Measurements from ENCODE around the gene ST6GAL1.

GRCh38 chr3:186882150-186882524, 48.2 kb upstream of the ST6GAL1 start:
- TF ChIP-seq, protein P1, sequence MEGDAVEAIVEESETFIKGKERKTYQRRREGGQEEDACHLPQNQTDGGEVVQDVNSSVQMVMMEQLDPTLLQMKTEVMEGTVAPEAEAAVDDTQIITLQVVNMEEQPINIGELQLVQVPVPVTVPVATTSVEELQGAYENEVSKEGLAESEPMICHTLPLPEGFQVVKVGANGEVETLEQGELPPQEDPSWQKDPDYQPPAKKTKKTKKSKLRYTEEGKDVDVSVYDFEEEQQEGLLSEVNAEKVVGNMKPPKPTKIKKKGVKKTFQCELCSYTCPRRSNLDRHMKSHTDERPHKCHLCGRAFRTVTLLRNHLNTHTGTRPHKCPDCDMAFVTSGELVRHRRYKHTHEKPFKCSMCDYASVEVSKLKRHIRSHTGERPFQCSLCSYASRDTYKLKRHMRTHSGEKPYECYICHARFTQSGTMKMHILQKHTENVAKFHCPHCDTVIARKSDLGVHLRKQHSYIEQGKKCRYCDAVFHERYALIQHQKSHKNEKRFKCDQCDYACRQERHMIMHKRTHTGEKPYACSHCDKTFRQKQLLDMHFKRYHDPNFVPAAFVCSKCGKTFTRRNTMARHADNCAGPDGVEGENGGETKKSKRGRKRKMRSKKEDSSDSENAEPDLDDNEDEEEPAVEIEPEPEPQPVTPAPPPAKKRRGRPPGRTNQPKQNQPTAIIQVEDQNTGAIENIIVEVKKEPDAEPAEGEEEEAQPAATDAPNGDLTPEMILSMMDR (IDR thresholded peaks at IDR 0.05; ENCODE audit: control extremely low read depth in 1 of 3, insufficient read depth in 1 of 3, low read depth in 1 of 3, low read length in 3 of 3) = no peak
- TF ChIP-seq RNF2 (IDR thresholded peaks at IDR 0.05; ENCODE audit: borderline replicate concordance, low read depth, low read length, missing control alignments, poor library complexity, severe bottlenecking) = no peak

Data from H1 (cell line).